ENCODE measurements around the gene C16orf74.

The C16orf74 gene

DNA sequence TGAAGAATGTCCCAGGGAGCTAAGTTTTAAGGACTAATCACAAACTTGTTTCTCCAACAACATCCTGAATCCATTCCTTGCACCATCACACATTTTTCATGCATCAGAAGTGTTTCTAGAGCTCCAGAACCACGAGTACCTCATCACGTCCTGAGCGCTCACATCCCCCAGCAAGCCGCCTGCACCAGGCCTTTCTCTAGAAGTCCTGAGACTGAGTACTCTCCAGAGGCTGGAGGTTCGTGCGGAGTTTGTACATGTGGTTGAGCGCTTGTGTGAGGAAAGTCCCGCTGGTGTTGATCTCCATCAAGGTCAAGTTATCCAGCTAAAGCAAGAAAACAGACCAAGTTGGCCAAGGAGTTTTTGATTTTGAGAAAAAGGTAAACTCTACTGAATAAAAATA is 72.9 kb downstream of the C16orf74 start:
- TF ChIP-seq ZC3H10 (CRISPR knock-in tag; IDR thresholded peaks at IDR 0.05) = no peak
- no peak for TF ChIP-seq BACH2 (CRISPR knock-in tag; IDR thresholded peaks at IDR 0.05; ENCODE audit: borderline replicate concordance)
- TF ChIP-seq ZFP30 (CRISPR knock-in tag; IDR thresholded peaks at IDR 0.05) = no peak
- no peak for TF ChIP-seq PATZ1 (CRISPR knock-in tag; IDR thresholded peaks at IDR 0.05; ENCODE audit: borderline replicate concordance)
- no peak for TF ChIP-seq SNAI2 (CRISPR knock-in tag; IDR thresholded peaks at IDR 0.05)
- ATAC-seq = no peak

- TF ChIP-seq ZNF565 (CRISPR knock-in tag; conservative IDR thresholded peaks at IDR 0.05; ENCODE audit: low read depth) (no peak), CSDC2 (CRISPR knock-in tag; IDR thresholded peaks at IDR 0.05) (no peak), BACH2 (CRISPR knock-in tag; IDR thresholded peaks at IDR 0.05; ENCODE audit: borderline replicate concordance) (no peak), ARNTL (CRISPR knock-in tag; IDR thresholded peaks at IDR 0.05; ENCODE audit: borderline replicate concordance, low read depth) (no peak), ZNF70 (CRISPR knock-in tag; IDR thresholded peaks at IDR 0.05) (no peak), OSR1 (CRISPR knock-in tag; IDR thresholded peaks at IDR 0.05) (no peak), PPARA (CRISPR knock-in tag; IDR thresholded peaks at IDR 0.05; ENCODE audit: borderline replicate concordance) (no peak), TSHZ2 (CRISPR knock-in tag; IDR thresholded peaks at IDR 0.05) (no peak), TOX (CRISPR knock-in tag; IDR thresholded peaks at IDR 0.05; ENCODE audit: borderline replicate concordance) (no peak), RARB (CRISPR knock-in tag; IDR thresholded peaks at IDR 0.05) (no peak), ZFP3 (CRISPR knock-in tag; IDR thresholded peaks at IDR 0.05) (no peak), ZC3H10 (CRISPR knock-in tag; IDR thresholded peaks at IDR 0.05) (no peak), TCF4 (CRISPR knock-in tag; IDR thresholded peaks at IDR 0.05; ENCODE audit: borderline replicate concordance) (no peak), SNAI2 (CRISPR knock-in tag; IDR thresholded peaks at IDR 0.05) (no peak), PATZ1 (CRISPR knock-in tag; IDR thresholded peaks at IDR 0.05; ENCODE audit: borderline replicate concordance) (no peak), GLIS3 (CRISPR knock-in tag; IDR thresholded peaks at IDR 0.05) (no peak), ZNF8 (CRISPR knock-in tag; IDR thresholded peaks at IDR 0.05) (no peak)
- TF ChIP-seq, protein P1, sequence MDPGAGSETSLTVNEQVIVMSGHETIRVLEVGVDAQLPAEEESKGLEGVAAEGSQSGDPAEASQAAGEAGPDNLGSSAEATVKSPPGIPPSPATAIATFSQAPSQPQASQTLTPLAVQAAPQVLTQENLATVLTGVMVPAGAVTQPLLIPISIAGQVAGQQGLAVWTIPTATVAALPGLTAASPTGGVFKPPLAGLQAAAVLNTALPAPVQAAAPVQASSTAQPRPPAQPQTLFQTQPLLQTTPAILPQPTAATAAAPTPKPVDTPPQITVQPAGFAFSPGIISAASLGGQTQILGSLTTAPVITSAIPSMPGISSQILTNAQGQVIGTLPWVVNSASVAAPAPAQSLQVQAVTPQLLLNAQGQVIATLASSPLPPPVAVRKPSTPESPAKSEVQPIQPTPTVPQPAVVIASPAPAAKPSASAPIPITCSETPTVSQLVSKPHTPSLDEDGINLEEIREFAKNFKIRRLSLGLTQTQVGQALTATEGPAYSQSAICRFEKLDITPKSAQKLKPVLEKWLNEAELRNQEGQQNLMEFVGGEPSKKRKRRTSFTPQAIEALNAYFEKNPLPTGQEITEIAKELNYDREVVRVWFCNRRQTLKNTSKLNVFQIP (CRISPR knock-in tag; IDR thresholded peaks at IDR 0.05; ENCODE audit: borderline replicate concordance, low read depth) = no peak
- TF ChIP-seq, protein P2, sequence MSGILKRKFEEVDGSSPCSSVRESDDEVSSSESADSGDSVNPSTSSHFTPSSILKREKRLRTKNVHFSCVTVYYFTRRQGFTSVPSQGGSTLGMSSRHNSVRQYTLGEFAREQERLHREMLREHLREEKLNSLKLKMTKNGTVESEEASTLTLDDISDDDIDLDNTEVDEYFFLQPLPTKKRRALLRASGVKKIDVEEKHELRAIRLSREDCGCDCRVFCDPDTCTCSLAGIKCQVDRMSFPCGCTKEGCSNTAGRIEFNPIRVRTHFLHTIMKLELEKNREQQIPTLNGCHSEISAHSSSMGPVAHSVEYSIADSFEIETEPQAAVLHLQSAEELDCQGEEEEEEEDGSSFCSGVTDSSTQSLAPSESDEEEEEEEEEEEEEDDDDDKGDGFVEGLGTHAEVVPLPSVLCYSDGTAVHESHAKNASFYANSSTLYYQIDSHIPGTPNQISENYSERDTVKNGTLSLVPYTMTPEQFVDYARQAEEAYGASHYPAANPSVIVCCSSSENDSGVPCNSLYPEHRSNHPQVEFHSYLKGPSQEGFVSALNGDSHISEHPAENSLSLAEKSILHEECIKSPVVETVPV (CRISPR knock-in tag; IDR thresholded peaks at IDR 0.05) = no peak
- no peak for ATAC-seq
These were observed 73.4 kb downstream of the C16orf74 start for GRCh38 chr16:85677383-85677967.

GRCh38 chr16:85676466-85676865 is 74.4 kb downstream of the C16orf74 start:
- TF ChIP-seq BACH2 (CRISPR knock-in tag; IDR thresholded peaks at IDR 0.05; ENCODE audit: borderline replicate concordance) (no peak), ZFP3 (CRISPR knock-in tag; IDR thresholded peaks at IDR 0.05) (no peak), ZNF8 (CRISPR knock-in tag; IDR thresholded peaks at IDR 0.05) (no peak), GLIS3 (CRISPR knock-in tag; IDR thresholded peaks at IDR 0.05) (no peak)
- ATAC-seq = no peak
